ENCODE results near the gene LMF1. TPM values are rescaled to one million over a fixed set of nuclear protein-coding genes. Genes with fewer than 3 reads are reported as not detected.
A peak's percentile ranks its signal among the peaks of the same experiment; 100 is the strongest.

LMF1 gene
- total and polyA plus RNA-seq, 2 of the 8 experiments (the other 6 are each of a cell fraction or from before 2014, with no cell fraction given), result 3.5 to 9.1 TPM

DNA sequence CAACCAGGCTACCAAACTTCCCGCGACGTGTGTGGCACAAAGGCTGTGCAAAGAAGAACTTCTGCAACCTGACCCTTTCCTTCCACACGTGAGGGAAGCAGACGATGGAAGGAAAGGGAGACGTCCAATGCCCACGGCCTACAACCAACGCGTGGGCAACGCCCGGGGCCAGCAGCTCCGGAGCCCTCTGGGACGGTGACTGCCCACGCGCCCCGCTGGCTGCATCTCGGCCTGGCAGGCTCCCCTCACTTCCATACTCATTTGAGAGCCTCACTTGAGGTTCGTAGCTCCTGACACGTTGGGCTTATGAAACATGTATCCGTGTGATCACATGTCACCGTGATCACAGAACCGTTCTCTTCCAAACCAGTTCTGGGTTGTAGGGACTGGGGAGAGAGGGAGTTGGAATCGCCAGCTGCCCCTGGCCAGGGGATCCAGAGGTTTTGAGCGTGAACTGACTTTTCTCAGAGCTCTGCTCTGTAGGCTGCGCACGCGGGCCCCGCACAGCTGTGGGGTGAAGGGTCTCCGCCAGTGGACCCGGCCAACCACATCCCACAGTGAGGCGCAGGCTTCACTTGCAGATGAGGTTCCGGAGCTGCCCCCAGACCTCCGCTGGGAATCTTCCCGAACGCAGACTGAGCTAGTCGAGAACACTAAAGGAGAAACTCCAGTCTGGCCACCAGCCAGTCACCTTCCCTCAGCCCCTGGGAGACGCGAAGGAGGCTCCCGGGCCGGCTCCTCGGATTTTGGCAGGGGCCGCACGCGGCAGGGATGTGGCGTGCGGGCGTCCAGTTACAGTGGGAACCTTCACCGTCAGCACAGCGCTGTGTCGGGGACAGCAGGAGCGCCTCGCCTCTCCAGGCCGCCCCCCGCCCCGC, 1.0 kb downstream of the LMF1 start:
- peak overlapping the region; percentile 61 to 95 (median 70) for H3K4me3 ChIP-seq (ENCODE audit: extremely low read depth in 1 of 4, insufficient read depth in 2 of 4, low read depth in 3 of 4, low read length in 4 of 4)
- no peak overlapping the region for H2AFZ ChIP-seq (ENCODE audit: low read length)
- H3K56ac ChIP-seq (replicated peaks; ENCODE audit: insufficient read length, low read depth, low read length), result peak overlapping the region; percentile 30
- no peak overlapping the region for H4K5ac ChIP-seq (ENCODE audit: insufficient read length, low read depth, low read length)
- H4K20me1 ChIP-seq (replicated peaks in 1 of 2; ENCODE audit: control insufficient read depth in 1 of 2, insufficient read depth in 2 of 2, low read length in 2 of 2), result no peaks in the 10 kb centered on the region
- peak in 1 of 2 experiments; percentile 67 for DNase-seq (ENCODE audit: low read depth in 1 of 2, low spot score in 2 of 2)
- H3K27me3 ChIP-seq (replicated peaks in 1 of 4; ENCODE audit: control insufficient read depth in 3 of 4, extremely low read depth in 1 of 4, insufficient read depth in 3 of 4, low read length in 3 of 4), result peaks cover 0 to 25% (median 14%) of the 10 kb centered on the region in 4 experiments; a peak in 6 of 7 replicates
- H2BK120ac ChIP-seq (replicated peaks; ENCODE audit: low read depth, low read length), result no peak overlapping the region
- CTCF ChIA-PET (ENCODE audit: partially characterized antibody), result no interaction called here
- H3K4me1 ChIP-seq (replicated peaks in 1 of 4; ENCODE audit: control insufficient read depth in 3 of 4, insufficient read depth in 4 of 4, low read length in 3 of 4), result peaks cover 0 to 10% (median 6%) of the 10 kb centered on the region in 4 experiments; a peak in 6 of 7 replicates
- peaks cover 4% of the 10 kb centered on the region; the same call in 1 of the 2 replicates for H3K23me2 ChIP-seq (ENCODE audit: low read depth, low read length)
- no peak overlapping the region for H3K23ac ChIP-seq (ENCODE audit: insufficient read length)
- H3K36me3 ChIP-seq (ENCODE audit: control insufficient read depth in 2 of 4, insufficient read depth in 4 of 4, low read length in 3 of 4), result no peaks in the 10 kb centered on the region
- no peak for FAIRE-seq
- H4K8ac ChIP-seq (ENCODE audit: extremely low read depth, insufficient read depth, low read length), result peak overlapping the region; percentile 71
- peak overlapping the region; percentile 40 to 94 for H3K4me2 ChIP-seq (ENCODE audit: insufficient read depth in 1 of 2, low read depth in 2 of 2, low read length in 2 of 2)
- peak overlapping the region; percentile 15 for H4K91ac ChIP-seq (replicated peaks; ENCODE audit: insufficient read length, low read length)
- H3K79me2 ChIP-seq (ENCODE audit: control insufficient read depth in 1 of 2, insufficient read depth in 2 of 2, low read length in 2 of 2), result no peaks in the 10 kb centered on the region
- H2BK15ac ChIP-seq (ENCODE audit: low read length), result no peak overlapping the region
- H2AK5ac ChIP-seq (ENCODE audit: low read depth, low read length), result no peak overlapping the region
- H3K9me3 ChIP-seq (ENCODE audit: insufficient read depth in 2 of 2, low read depth in 1 of 2, low read length in 1 of 2), result peaks cover 0 to 4% of the 10 kb centered on the region in 2 experiments; a peak in 1 of 4 replicates
- no peak overlapping the region for H2BK20ac ChIP-seq (ENCODE audit: low read length)
- no peak overlapping the region for H2BK12ac ChIP-seq (ENCODE audit: low read depth, low read length)
- WGBS, 2 experiments (ENCODE audit: extremely low coverage in 1 of 2, insufficient coverage in 1 of 2, insufficient read length in 1 of 2, insufficient replicate concordance in 2 of 2, low coverage in 1 of 2, low lambda C conversion rate in 2 of 2, missing lambda C conversion rate in 1 of 2), result 71% methylated on average over 38 of the region's 55 CpGs; no CpG with 5 or more reads in 1 of the 2 experiments
- H3K79me1 ChIP-seq (ENCODE audit: low read depth, low read length), result no peaks in the 10 kb centered on the region; the same call in 1 of the 2 replicates
- no peak overlapping the region for H3K4ac ChIP-seq (replicated peaks; ENCODE audit: insufficient read length, low read depth, low read length)
- H3K18ac ChIP-seq (ENCODE audit: extremely low read depth, low read length), result no peak overlapping the region; the same call in 1 of the 2 replicates
- no peak overlapping the region for H2BK5ac ChIP-seq (ENCODE audit: low read depth, low read length)
- peak overlapping the region in 2 of 4 experiments; percentile 38 to 44; a peak in 1 of 7 replicates for H3K9ac ChIP-seq (replicated peaks in 1 of 4; ENCODE audit: extremely low read depth in 1 of 4, low read depth in 3 of 4, low read length in 3 of 4)
- no peak overlapping the region for H3K27ac ChIP-seq (ENCODE audit: low read depth, low read length)
- no peak overlapping the region for H3K14ac ChIP-seq (ENCODE audit: insufficient read length)
- POLR2A ChIA-PET (ENCODE audit: partially characterized antibody), result no interaction called here
- TF ChIP-seq, protein P1, sequence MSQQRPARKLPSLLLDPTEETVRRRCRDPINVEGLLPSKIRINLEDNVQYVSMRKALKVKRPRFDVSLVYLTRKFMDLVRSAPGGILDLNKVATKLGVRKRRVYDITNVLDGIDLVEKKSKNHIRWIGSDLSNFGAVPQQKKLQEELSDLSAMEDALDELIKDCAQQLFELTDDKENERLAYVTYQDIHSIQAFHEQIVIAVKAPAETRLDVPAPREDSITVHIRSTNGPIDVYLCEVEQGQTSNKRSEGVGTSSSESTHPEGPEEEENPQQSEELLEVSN (IDR thresholded peaks at IDR 0.05), result 0 out of 2 replicates have a peak, but pooled peaks have one; percentile 18
- TF ChIP-seq SUZ12 (IDR thresholded peaks at IDR 0.05; ENCODE audit: low read length), result peak; percentile 25; the same call in 1 of the 2 replicates
- TF ChIP-seq GABPA (IDR thresholded peaks at IDR 0.05; ENCODE audit: borderline replicate concordance, insufficient read depth, low read length), result no peak
- TF ChIP-seq PHF8 (conservative IDR thresholded peaks at IDR 0.05; ENCODE audit: low read depth, low read length), result no peak
- TF ChIP-seq, protein P2, sequence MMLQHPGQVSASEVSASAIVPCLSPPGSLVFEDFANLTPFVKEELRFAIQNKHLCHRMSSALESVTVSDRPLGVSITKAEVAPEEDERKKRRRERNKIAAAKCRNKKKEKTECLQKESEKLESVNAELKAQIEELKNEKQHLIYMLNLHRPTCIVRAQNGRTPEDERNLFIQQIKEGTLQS (IDR thresholded peaks at IDR 0.05; ENCODE audit: insufficient read depth, low read depth, low read length), result no peak
- TF ChIP-seq, protein P3, sequence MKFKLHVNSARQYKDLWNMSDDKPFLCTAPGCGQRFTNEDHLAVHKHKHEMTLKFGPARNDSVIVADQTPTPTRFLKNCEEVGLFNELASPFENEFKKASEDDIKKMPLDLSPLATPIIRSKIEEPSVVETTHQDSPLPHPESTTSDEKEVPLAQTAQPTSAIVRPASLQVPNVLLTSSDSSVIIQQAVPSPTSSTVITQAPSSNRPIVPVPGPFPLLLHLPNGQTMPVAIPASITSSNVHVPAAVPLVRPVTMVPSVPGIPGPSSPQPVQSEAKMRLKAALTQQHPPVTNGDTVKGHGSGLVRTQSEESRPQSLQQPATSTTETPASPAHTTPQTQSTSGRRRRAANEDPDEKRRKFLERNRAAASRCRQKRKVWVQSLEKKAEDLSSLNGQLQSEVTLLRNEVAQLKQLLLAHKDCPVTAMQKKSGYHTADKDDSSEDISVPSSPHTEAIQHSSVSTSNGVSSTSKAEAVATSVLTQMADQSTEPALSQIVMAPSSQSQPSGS (IDR thresholded peaks at IDR 0.05; ENCODE audit: low read length), result no peak
- no peak for TF ChIP-seq EGR1 (IDR thresholded peaks at IDR 0.05; ENCODE audit: borderline replicate concordance, low read depth, low read length)

Measured in H1 (cell line).